ENCODE results near the gene FAM236B.
"Not testable (repeated sequence)": the region's sequence is repeated elsewhere in the genome, so short reads cannot be mapped to it uniquely, and the experiment has no call there.

Gene FAM236B

DNA sequence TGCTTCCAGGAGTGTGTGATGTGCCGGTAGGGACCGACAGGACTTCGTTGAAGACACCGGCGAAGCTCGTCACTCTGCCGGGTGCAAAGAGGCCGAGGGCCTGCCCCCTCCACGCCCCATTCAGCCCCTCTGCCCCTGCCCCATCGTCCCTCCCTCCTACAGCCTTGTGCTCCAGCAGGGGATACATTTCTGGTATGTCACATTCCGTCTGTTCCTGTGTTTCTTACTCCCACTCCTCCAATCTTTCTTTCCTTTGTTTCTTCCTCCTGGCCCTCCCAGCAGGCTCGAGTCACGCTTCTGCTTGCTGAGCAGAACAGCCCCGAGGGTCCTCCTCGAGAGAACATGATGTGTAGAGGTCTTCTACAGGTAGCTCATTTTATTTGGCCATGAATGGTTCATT lies at the start of gene FAM236B:
FAM236B (minus strand) TSS at position 101 of the 400 bp plus-strand sequence; CDS start at position 1, 100 bp downstream.
- DNase-seq: not testable (repeated sequence)

- DNase-seq: not testable (repeated sequence)
Observed at GRCh38 chrX:72830701-72831100, 48.2 kb upstream of the FAM236B start.

DNA sequence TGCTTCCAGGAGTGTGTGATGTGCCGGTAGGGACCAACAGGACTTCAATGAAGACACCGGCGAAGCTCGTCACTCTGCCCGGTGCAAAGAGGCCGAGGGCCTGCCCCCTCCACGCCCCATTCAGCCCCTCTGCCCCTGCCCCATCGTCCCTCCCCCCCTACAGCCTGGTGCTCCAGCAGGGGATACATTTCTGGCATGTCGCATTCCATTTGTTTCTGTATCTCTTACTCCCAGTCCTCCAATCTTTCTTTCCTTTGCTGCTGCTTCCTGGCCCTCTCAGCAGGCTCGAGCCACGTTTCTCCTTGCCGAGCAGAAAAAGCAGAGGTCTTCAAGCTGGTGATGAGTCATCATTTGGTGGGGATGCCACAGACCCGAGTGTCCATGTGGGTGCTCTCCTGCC lies 25.6 kb upstream of the FAM236B start, which contains the start of gene FAM236D:
FAM236D (minus strand) TSS at position 101 of the 400 bp plus-strand sequence; CDS start at position 1, 100 bp downstream.
- not testable (repeated sequence) for DNase-seq

DNA sequence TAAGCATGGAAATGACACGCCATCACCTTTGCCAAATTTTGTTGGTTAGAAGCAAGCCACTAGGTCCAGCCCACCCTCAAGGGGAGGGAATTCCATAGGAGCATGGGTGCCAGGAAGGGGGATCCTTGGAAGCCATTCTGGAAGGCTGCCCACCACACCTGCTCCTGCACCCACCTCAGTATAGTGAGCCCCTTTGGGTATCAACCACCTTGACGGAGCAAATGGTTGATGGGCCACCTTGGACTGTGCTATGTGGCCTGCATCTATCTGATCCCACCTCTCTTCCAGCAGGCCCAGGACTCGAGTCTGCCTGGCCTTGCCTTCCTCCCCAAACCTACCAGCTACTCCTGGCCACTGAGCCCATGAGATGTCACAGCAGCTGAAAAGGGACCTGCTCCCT lies 7.9 kb upstream of the FAM236B start:
- DNase-seq: not testable (repeated sequence)

DNA sequence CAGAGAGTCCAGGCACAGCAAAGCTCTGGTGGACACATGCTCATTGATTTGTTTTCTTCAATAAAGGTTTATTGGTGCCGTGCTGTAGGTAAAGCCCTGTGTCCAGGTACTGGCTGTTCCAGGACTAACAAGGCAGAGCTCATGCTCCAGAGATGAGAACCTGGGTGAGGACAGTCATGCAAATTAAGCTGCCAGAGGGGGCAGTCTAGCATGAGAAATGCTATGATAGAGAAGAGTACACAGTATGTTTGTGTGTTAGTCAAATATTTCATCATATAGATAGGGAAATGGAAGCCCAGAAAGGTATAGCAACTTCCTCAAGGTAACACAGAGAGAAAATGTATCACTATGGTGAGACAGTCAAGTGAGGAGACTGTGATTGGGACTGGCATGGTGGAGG lies 5.7 kb upstream of the FAM236B start:
- DNase-seq: not testable (repeated sequence)

- not testable (repeated sequence) for DNase-seq
Observed at GRCh38 chrX:72783964-72784363, 1.5 kb upstream of the FAM236B start.

DNA sequence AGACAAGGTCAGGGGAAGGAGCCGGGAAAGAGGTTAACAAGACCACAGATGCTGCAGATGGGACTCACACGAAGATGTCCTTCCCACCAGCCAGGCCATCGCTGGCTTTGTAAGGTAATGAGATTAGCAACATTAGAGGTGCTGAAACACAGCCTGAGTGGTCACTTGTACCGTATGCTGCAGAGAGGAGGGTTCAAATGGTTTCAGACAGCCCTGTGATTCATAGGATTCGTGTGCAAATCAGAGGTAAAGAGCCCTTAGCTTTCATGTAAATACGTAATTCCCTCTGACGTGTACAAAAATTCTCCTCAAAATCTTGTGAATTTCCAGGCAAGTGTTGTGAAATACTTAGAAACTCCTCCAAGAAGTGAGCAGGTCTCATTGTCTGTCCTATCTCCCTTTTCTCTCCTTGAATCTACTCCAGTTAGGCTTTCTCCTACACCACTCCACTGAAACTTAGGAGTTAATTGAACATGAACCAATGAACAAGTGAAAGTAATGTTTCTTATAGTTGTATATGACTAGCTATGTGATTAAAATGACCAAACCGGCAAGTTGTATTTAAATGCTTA lies 991 bp upstream of the FAM236B start:
- not testable (repeated sequence) for DNase-seq

DNA sequence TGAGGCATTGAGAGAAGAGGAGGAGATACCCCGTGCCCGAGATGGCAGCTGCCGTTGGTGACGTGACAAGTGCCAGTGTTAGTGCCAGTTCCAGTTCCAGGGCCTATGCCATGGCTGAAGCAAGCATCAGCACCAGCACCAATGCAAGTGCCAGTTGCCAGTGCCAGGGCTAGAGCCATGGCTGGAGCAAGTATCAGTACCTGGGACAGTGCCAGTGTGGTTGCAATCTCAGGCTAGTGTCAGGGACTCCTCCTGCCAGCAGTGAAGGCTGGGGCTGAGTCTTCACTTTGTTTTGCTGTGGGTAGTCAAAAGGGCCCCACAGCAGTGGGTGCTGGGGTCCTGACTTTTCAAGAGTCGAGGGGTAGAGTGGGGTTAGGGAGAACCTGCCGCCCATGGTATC lies 4.3 kb downstream of the FAM236B start:
- not testable (repeated sequence) for DNase-seq

- DNase-seq: not testable (repeated sequence)
Observed at GRCh38 chrX:72777467-72777790, 5.0 kb downstream of the FAM236B start.

DNA sequence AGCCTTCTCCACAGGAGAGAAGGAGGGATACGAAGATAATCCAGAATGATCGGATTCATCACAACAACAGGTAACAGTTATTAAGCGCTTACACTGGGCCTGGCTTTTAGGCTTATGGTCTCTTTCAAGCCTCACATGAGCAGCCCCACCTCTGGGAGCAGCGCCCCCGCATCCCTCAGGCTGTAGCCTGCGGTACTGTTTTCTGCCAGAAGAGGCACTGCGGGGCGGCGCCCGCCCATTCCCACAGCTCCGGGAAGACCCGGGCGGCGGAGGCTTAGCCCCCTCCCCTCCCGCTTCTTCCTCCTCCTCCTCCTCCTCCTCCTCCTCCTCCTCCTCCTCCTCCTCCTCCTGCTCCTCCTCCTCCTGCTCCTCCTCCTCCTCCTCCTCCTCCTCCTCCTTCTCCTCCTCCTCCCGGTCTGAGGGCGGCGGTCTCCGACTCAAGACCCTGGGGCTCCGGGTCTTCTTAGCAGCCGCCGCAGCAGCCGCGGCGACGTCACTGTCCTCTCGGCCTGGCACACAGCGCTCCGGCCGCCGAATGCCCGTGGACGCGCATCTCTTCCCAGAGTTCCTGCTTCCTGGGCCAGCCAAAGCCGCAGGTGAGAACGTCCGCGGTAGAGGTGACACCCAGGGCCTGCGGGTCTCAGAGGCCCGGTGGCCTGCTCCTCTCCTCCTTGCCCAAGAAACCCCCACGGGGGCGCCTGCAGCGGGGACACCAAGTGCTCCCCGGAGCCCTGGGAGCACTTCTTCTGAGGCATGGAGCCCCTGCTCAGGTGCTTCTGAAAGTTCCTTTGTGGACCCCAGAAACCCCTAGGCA lies 5.6 kb downstream of the FAM236B start, which contains the start of gene DMRTC1B:
DMRTC1B (plus strand) TSS at position 238 of the 814 bp plus-strand sequence. CDS start 68,246 bp downstream, outside the sequence.
- not testable (repeated sequence) for DNase-seq

DNA sequence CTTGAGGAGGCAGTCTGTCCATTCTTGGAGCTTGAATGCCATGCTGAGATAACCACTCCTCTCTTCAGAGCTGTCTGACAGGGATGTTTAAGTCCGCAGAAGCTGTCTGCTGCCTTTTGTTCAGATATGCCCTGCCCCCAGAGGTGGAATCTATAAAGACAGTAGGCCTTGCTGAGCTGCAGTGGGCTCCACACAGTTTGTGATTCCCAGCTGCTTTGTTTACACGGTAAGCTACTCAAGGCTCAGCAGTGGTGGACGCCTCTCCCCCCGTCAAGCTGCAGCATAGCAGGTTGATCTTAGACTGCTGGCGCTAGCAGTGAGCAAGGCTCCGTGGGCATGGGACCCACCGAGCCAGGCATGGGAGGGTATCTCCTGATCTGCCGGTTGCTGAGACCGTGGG lies 22.0 kb downstream of the FAM236B start:
- DNase-seq: not testable (repeated sequence)

GRCh38 chrX:72748545-72748944 lies 33.9 kb downstream of the FAM236B start:
- not testable (repeated sequence) for DNase-seq

DNA sequence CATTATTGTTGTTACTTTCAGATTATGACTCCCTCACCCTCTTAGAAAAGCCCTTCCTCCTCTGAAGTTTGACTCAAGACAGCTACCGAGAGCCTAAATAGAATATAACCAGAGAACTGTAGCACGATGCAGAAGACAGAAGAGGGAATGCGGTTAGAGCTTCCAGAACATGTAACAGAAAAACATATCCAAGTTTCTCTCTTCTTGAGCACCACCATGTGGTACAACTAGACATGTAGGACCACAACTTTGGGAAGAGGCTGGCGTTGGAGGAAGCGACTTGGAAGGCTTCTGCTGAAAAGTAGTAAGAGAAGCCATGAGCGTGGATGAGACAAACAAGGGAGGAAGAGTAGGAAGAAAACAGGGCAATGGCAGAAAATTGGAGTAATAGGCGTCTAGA lies 36.9 kb downstream of the FAM236B start:
- not testable (repeated sequence) for DNase-seq

DNA sequence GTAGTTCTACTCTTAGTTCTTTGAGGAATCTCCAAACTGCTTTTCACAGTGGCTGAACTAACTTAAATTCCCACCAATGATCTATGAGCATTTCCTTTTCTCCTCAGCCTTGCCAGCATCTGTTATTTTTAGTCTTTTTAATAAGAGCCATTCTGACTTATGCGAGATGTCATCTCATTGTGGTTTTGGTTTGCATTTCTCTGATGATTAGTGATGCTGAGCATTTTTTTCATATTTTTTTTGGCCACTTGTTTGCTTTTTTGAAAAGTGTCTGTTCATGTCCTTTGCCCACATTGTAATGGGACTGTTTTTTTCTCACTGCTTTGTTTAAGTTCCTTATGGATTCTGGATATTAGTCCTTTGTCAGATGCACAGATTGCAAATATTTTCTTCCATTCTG lies 46.9 kb downstream of the FAM236B start:
- DNase-seq: no peak

- DNase-seq: not testable (repeated sequence)
Observed at GRCh38 chrX:72733636-72734035, 48.8 kb downstream of the FAM236B start.
